ENCODE results near the gene SV2B. TPM values are rescaled to one million over a fixed set of nuclear protein-coding genes. Genes with fewer than 3 reads are reported as not detected.

The SV2B gene
- total and polyA plus RNA-seq, 8 donors: 0.06 to 1.7 (median 0.23) TPM; not detected in 3

GRCh38 chr15:91196768-91197167 lies 96.7 kb downstream of the SV2B start:
- WGBS, 5 donors: 32 to 49% (median 35%) methylated on average over 5 of the region's 5 CpGs
- H3K9me3 ChIP-seq: no peaks in the 10 kb centered on the region
- no peak for DNase-seq
- no peak overlapping the region for H3K27ac ChIP-seq
- intact Hi-C loops (cut with DNase I; ENCODE audit: low total_unique reads): no loop called here
- no peak for TF ChIP-seq POLR2A (IDR thresholded peaks at IDR 0.05)
- no peak for TF ChIP-seq CTCF (IDR thresholded peaks at IDR 0.05)
- TF ChIP-seq EP300 (IDR thresholded peaks at IDR 0.05): no peak
- no peak for TF ChIP-seq POLR2AphosphoS5 (IDR thresholded peaks at IDR 0.05)
- no peak overlapping the region for H3K4me3 ChIP-seq
- peaks cover 0 to 14% (median 6%) of the 10 kb centered on the region in 3 donors for H3K27me3 ChIP-seq
- H3K36me3 ChIP-seq: no peaks in the 10 kb centered on the region
- H3K4me1 ChIP-seq: no peaks in the 10 kb centered on the region

GRCh38 chr15:91199511-91199910 lies 99.5 kb downstream of the SV2B start:
- Histone ChIP-seq H3K4me1 (no peaks in the 10 kb centered on the region), H3K27me3 (peaks cover 0 to 4% (median 0%) of the 10 kb centered on the region in 3 donors), H3K27ac (no peak overlapping the region), H3K9me3 (no peaks in the 10 kb centered on the region), H3K36me3 (no peaks in the 10 kb centered on the region), H3K4me3 (no peak overlapping the region)
- TF ChIP-seq CTCF (IDR thresholded peaks at IDR 0.05): no peak
- no peak for TF ChIP-seq EP300 (IDR thresholded peaks at IDR 0.05)
- TF ChIP-seq POLR2AphosphoS5 (IDR thresholded peaks at IDR 0.05): no peak
- no peak for TF ChIP-seq POLR2A (IDR thresholded peaks at IDR 0.05)
- DNase-seq: no peak
- 76 to 87% (median 86%) methylated on average over 7 of the region's 7 CpGs for WGBS, 5 donors
- intact Hi-C loops (cut with DNase I; ENCODE audit: low total_unique reads): no loop called here

GRCh38 chr15:91200101-91200754 lies 100.2 kb downstream of the SV2B start:
- no peaks in the 10 kb centered on the region for H3K4me1 ChIP-seq
- no peaks in the 10 kb centered on the region for H3K9me3 ChIP-seq
- WGBS, 5 donors: 77 to 91% (median 89%) methylated on average over 5 of the region's 5 CpGs
- H3K27me3 ChIP-seq: no peaks in the 10 kb centered on the region
- no peak overlapping the region for H3K27ac ChIP-seq
- H3K36me3 ChIP-seq: no peaks in the 10 kb centered on the region
- intact Hi-C loops (cut with DNase I; ENCODE audit: low total_unique reads): no loop called here
- TF ChIP-seq CTCF (IDR thresholded peaks at IDR 0.05) (no peak), POLR2A (IDR thresholded peaks at IDR 0.05) (no peak), POLR2AphosphoS5 (IDR thresholded peaks at IDR 0.05) (no peak), EP300 (IDR thresholded peaks at IDR 0.05) (no peak)
- no peak overlapping the region for H3K4me3 ChIP-seq
- DNase-seq: no peak

DNA sequence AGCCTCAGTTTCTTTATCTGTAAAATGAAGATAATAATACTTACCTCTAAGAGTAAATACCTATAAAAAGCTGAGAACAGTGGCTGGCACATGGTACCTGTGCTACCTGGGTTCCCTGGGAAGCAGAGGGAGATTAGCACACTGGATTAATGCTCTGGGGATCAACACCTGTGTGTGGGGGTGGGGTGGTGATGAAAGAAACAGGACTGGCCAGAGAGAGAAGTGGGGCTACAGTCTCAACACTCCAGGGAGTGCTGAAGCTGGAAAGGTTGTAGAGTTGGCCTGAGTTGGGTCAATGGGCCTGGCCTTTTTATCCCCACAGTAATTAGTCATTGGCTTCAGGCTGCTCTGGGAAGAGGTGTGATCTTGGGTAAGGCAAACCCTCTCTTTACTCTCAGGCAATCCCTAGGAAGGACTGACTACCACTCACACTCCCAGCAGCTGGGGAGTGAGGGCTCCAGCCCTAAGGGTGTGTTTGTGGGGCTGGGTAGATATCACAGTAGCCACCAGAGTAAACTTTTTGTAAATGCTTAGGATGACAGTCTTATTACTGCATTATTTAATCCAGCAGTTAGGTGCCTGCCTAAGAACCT lies 102.5 kb downstream of the SV2B start:
- Histone ChIP-seq H3K27ac (no peak overlapping the region), H3K36me3 (no peaks in the 10 kb centered on the region), H3K4me1 (no peaks in the 10 kb centered on the region), H3K4me3 (no peak overlapping the region), H3K9me3 (no peaks in the 10 kb centered on the region), H3K27me3 (no peaks in the 10 kb centered on the region)
- intact Hi-C loops (cut with DNase I; ENCODE audit: low total_unique reads): no loop called here
- TF ChIP-seq POLR2AphosphoS5 (IDR thresholded peaks at IDR 0.05): no peak
- no peak for TF ChIP-seq EP300 (IDR thresholded peaks at IDR 0.05)
- TF ChIP-seq CTCF (IDR thresholded peaks at IDR 0.05): no peak
- no peak for TF ChIP-seq POLR2A (IDR thresholded peaks at IDR 0.05)
- no peak for DNase-seq

Measured in stomach (tissue), 9 donors.